Kidney (tissue), 14 donors: Measurements from ENCODE around the gene OR51B4. TPM values are rescaled to one million over a fixed set of nuclear protein-coding genes. Genes with fewer than 3 reads are reported as not detected.
A peak's percentile ranks its signal among the peaks of the same experiment; 100 is the strongest.
"Not testable (repeated sequence)": the region's sequence is repeated elsewhere in the genome, so short reads cannot be mapped to it uniquely, and the experiment has no call there.

Experiments used
- DNase-seq, 5 donors: peaks; one replicate each; pipeline ENCODE4 v3.0.0-alpha.2; 2013 to 2020
- FAIRE-seq: peaks from 2 replicates; lab custom pipeline; 2012; peaks lifted over from hg19 to GRCh38; lab: Jason Lieb, UNC
- H3K27ac ChIP-seq, 2 donors: one replicate each; pipeline ENCODE4 v1.7.0; 2013; ENCODE audit warnings: low read depth in 2 of 2, low read length in 2 of 2, inconsistent platforms in 1 of 2
- H3K27me3 ChIP-seq: one replicate; pipeline ENCODE4 v1.7.1; 2013; ENCODE audit warnings: low read length, inconsistent platforms; ENCODE audit not compliant: control insufficient read depth, insufficient read depth
- H3K36me3 ChIP-seq, 3 donors: one replicate each; pipeline versions ENCODE4 v1.7.0 to v1.7.1; 2013; ENCODE audit warnings: low read length in 3 of 3, control low read depth in 1 of 3, inconsistent platforms in 1 of 3; ENCODE audit not compliant: insufficient read depth in 3 of 3, control insufficient read depth in 2 of 3
- H3K4me1 ChIP-seq, 3 donors: one replicate each; pipeline versions ENCODE4 v1.7.0 to v1.7.1; 2013; ENCODE audit warnings: low read length in 3 of 3, inconsistent platforms in 1 of 3, low read depth in 1 of 3; ENCODE audit not compliant: control insufficient read depth in 2 of 3, insufficient read depth in 2 of 3
- H3K4me3 ChIP-seq, 3 donors: one replicate each; pipeline versions ENCODE4 v1.7.0 to v1.8.1; 2013; ENCODE audit warnings: low read length in 3 of 3, control low read depth in 1 of 3, inconsistent platforms in 1 of 3
- H3K9ac ChIP-seq, 3 donors: one replicate each; pipeline versions ENCODE4 v1.7.0 to v1.7.1; 2013; ENCODE audit warnings: low read length in 3 of 3, control low read depth in 1 of 3, inconsistent platforms in 1 of 3
- H3K9me3 ChIP-seq, 3 donors: one replicate each; pipeline versions ENCODE4 v1.7.0 to v1.7.1; 2013; ENCODE audit warnings: low read length in 3 of 3, control low read depth in 1 of 3, inconsistent platforms in 1 of 3; ENCODE audit not compliant: control insufficient read depth in 2 of 3, insufficient read depth in 1 of 3
- intact Hi-C: fragments of 100-400 bp; cut with DNase I; formaldehyde crosslinking; loops from one replicate; pipeline ENCODE4 v1.11.1; 2022
- polyA plus RNA-seq: library from polyadenylated mRNA; stranded (reverse); fragments of 350-450 nt; fragmentation: Illumina TruSeq; extraction: RNeasy Lipid Tissue Mini Kit (QIAGEN cat#74804); gene quantifications from one replicate; pipeline ENCODE4 v1.2.3, GENCODE V29; 2014; ENCODE audit warnings: low read depth, low replicate concordance; ENCODE audit not compliant: insufficient read depth
- total RNA-seq: library from RNA; stranded (reverse); fragmentation: NEBNext Ultra II Directional; extraction: Animal tissue kit (Norgen Biotek cat#: 25700); gene quantifications from one replicate; pipeline ENCODE4 v1.2.1, GENCODE V29; 2021
- TF ChIP-seq, protein P1 (sequence below): IDR thresholded peaks from 3 replicates; pipeline ENCODE4 v1.5.1; 2012; ENCODE audit warnings: mild to moderate bottlenecking, moderate library complexity, borderline replicate concordance; ENCODE audit not compliant: insufficient read depth; ENCODE audit errors: extremely low read depth
- donor health status: control.
- donor health status: control.
- donor health status: control.
- donor health status: control.
- donor health status: control.
- donor health status: DM: yes; HTN: yes; CAD: no.
- donor health status: Normal renal cell carcinoma (clear cell type).

OR51B4 gene
- total and polyA plus RNA-seq, 2 donors from 2014 or later = not detected

DNA sequence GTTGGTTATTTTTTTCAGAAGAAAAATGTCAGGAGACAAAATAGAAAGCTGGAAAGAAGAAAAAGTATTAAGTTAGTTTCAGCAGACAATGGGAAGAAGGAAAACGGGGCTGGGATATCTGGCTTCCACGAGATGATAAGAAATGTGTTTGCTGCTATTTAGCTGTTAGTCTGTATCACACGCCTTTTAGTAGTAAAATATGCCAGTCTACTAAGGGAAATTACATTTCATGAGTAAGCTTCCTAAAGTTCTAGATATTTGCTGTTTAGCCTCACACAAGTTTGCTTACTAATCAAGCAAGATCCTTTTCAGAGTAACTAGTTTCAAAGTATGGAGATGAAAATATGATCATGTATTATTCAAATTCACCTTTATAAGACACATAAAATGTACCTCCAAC lies 1.5 kb downstream of the OR51B4 start:
- H3K36me3 ChIP-seq = no peaks in the 10 kb centered on the region
- no peaks in the 10 kb centered on the region for H3K27me3 ChIP-seq
- FAIRE-seq = no peak
- H3K9me3 ChIP-seq = no peaks in the 10 kb centered on the region
- no peaks in the 10 kb centered on the region for H3K4me1 ChIP-seq
- DNase-seq = no peak
- H3K4me3 ChIP-seq = no peak overlapping the region
- intact Hi-C loops = no loop called here
- no peak overlapping the region for H3K9ac ChIP-seq
- H3K27ac ChIP-seq = no peak overlapping the region
- TF ChIP-seq, protein P1, sequence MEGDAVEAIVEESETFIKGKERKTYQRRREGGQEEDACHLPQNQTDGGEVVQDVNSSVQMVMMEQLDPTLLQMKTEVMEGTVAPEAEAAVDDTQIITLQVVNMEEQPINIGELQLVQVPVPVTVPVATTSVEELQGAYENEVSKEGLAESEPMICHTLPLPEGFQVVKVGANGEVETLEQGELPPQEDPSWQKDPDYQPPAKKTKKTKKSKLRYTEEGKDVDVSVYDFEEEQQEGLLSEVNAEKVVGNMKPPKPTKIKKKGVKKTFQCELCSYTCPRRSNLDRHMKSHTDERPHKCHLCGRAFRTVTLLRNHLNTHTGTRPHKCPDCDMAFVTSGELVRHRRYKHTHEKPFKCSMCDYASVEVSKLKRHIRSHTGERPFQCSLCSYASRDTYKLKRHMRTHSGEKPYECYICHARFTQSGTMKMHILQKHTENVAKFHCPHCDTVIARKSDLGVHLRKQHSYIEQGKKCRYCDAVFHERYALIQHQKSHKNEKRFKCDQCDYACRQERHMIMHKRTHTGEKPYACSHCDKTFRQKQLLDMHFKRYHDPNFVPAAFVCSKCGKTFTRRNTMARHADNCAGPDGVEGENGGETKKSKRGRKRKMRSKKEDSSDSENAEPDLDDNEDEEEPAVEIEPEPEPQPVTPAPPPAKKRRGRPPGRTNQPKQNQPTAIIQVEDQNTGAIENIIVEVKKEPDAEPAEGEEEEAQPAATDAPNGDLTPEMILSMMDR = no peak

DNA sequence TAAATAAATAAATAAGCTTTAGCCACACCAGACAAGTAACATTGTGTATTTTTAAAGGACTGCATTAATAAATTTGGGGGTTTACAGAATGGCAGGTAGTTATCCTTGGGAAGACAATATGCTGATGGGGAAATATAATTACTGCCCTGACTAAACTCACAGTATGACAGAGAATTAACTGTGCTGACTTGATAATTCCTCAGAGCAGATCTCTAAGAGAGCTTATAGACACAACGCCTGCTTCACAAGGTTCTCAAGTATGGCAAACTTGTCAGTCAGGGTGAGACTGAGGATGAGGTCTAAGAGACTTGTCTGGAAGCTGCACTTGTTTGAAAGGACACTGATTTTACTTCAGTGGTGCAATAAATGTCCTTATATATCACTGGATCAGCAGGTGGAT lies 3.3 kb downstream of the OR51B4 start:
- no peak for FAIRE-seq

DNA sequence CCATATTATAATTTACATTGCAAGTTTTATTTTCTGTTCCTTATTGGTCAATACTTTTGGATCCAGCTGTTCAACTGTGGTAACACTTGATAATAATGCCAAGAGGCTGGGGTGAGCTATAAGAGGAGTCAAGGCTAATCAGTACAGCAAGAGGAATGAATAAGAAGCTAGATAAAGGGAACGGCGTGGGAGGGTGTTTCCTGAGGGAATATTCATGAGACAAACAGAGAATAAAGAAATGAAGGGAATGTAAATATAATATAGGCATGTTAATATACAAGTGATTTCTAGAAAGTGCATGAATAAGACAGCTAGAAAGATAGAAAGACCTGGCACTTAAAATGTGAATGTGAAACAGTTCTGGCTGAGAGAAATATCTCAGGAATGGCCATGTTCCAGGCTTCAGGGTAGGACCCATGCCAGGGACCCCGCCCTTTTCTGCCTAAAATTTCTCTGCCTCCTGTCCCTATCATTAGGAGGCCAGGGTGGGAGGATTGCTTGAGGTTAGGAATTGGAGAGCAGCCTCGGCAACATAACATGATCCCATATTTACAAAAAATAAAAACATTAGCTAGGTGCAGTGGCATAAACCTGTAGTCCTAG lies 3.9 kb downstream of the OR51B4 start:
- Histone ChIP-seq H3K4me3 (no peak overlapping the region), H3K9me3 (no peaks in the 10 kb centered on the region), H3K27me3 (no peaks in the 10 kb centered on the region), H3K4me1 (no peaks in the 10 kb centered on the region), H3K9ac (no peak overlapping the region), H3K27ac (no peak overlapping the region), H3K36me3 (no peaks in the 10 kb centered on the region)
- FAIRE-seq (no peak), DNase-seq (no peak)
- TF ChIP-seq, protein P1 = no peak
- intact Hi-C loops = no loop called here

More for the DNA sequence above, 3.3 kb downstream of the OR51B4 start:
- no peaks in the 10 kb centered on the region for H3K4me1 ChIP-seq
- H3K4me3 ChIP-seq = no peak overlapping the region
- TF ChIP-seq, protein P1 = no peak
- intact Hi-C loops = no loop called here
- no peaks in the 10 kb centered on the region for H3K36me3 ChIP-seq
- H3K9ac ChIP-seq = no peak overlapping the region
- H3K9me3 ChIP-seq = no peaks in the 10 kb centered on the region
- H3K27me3 ChIP-seq = no peaks in the 10 kb centered on the region
- DNase-seq = no peak
- H3K27ac ChIP-seq = no peak overlapping the region

- H3K36me3 ChIP-seq, H3K4me1 ChIP-seq, H3K9ac ChIP-seq, H3K27me3 ChIP-seq, H3K4me3 ChIP-seq, H3K27ac ChIP-seq, intact Hi-C loops, FAIRE-seq, H3K9me3 ChIP-seq: not testable (repeated sequence)
- peak in 1 of 5 donors; percentile 49 for DNase-seq
These were observed 7.3 kb downstream of the OR51B4 start for GRCh38 chr11:5294342-5294995.
